Glomerular endothelial cell (primary cell): Measurements from ENCODE around the gene CLDN17. TPM values are rescaled to one million over a fixed set of nuclear protein-coding genes. Genes with fewer than 3 reads are reported as not detected.

ENCODE experiments used
- DNase-seq: peaks from one replicate; pipeline ENCODE4 v3.0.0-alpha.2; 2011; ENCODE audit warnings: low read depth, low spot score; ENCODE audit errors: extremely low read depth
- total RNA-seq: library from RNA; depleted of rRNA; stranded (reverse); fragments of >200 nt; gene quantifications from 2 replicates; pipeline ENCODE4 v1.2.3, GENCODE V29; 2015

CLDN17 gene
- total RNA-seq, 1 donor from 2014 or later = not detected

GRCh38 chr21:30126576-30126975 is 40.0 kb downstream of the CLDN17 start:
- no peak for DNase-seq

- no peak for DNase-seq
Observed at GRCh38 chr21:30117631-30118030, 49.0 kb downstream of the CLDN17 start.

- DNase-seq = no peak
Observed at GRCh38 chr21:30116479-30116878, 50.1 kb downstream of the CLDN17 start.

Other genes starting within 250 kb of the CLDN17 start
- 0.06 TPM in 1 of 2 replicates, not detected in the other for gene GRIK1, start 226.8 kb downstream of the CLDN17 start, total RNA-seq
- gene CLDN8, start 49.3 kb upstream of the CLDN17 start, total RNA-seq = not detected in 2 replicates
- gene KRTAP24-1, start 116.1 kb upstream of the CLDN17 start, total RNA-seq = not detected in 2 replicates
- gene KRTAP25-1, start 122.7 kb upstream of the CLDN17 start, total RNA-seq = not detected in 2 replicates
- not detected in 2 replicates for gene KRTAP26-1, start 153.5 kb upstream of the CLDN17 start, total RNA-seq
- gene KRTAP27-1, start 170.9 kb upstream of the CLDN17 start, total RNA-seq = not detected in 2 replicates
- gene KRTAP23-1, start 181.8 kb upstream of the CLDN17 start, total RNA-seq = not detected in 2 replicates
- gene KRTAP13-2, start 205.5 kb upstream of the CLDN17 start, total RNA-seq = not detected in 2 replicates
- not detected in 2 replicates for gene KRTAP13-1, start 229.2 kb upstream of the CLDN17 start, total RNA-seq